H9 (cell line): Measurements from ENCODE around the gene APC. TPM values are rescaled to one million over a fixed set of nuclear protein-coding genes. Genes with fewer than 3 reads are reported as not detected.

Experiments
- DNase-seq: peaks from one replicate; pipeline ENCODE4 v3.0.0-alpha.2; 2017
- H2AFZ ChIP-seq: one replicate; pipeline ENCODE4 v1.6.1; 2013; ENCODE audit warnings: mild to moderate bottlenecking, low read length, control low read depth, moderate library complexity
- H2AK5ac ChIP-seq: 2 replicates; pipeline ENCODE4 v1.6.1; 2013; ENCODE audit warnings: low read length, control low read depth, mixed read lengths; ENCODE audit not compliant: insufficient read length
- H2BK120ac ChIP-seq: one replicate; pipeline ENCODE4 v1.6.1; 2013; ENCODE audit warnings: low read depth, mild to moderate bottlenecking, low read length, control low read depth, inconsistent platforms; ENCODE audit not compliant: poor library complexity, severe bottlenecking
- H2BK12ac ChIP-seq: 2 replicates; pipeline ENCODE4 v1.6.1; 2013; ENCODE audit warnings: low read length, control low read depth, mixed read lengths, low read depth; ENCODE audit not compliant: insufficient read length
- H2BK15ac ChIP-seq: 2 replicates; pipeline ENCODE4 v1.6.1; 2013; ENCODE audit warnings: low read depth, low read length, control low read depth
- H2BK20ac ChIP-seq: one replicate; pipeline ENCODE4 v1.6.1; 2013; ENCODE audit warnings: low read depth, mild to moderate bottlenecking, low read length, control low read depth, inconsistent platforms; ENCODE audit not compliant: poor library complexity, severe bottlenecking
- H2BK5ac ChIP-seq: 2 replicates; pipeline ENCODE4 v1.6.1; 2013; ENCODE audit warnings: low read length, control low read depth, mixed read lengths; ENCODE audit not compliant: insufficient read length
- H3K14ac ChIP-seq: 2 replicates; pipeline ENCODE4 v1.6.1; 2013; ENCODE audit warnings: low read length, control low read depth; ENCODE audit not compliant: insufficient read depth
- H3K18ac ChIP-seq: 2 replicates; pipeline ENCODE4 v1.6.1; 2013; ENCODE audit warnings: low read depth, mild to moderate bottlenecking, mixed read lengths, low read length, control low read depth; ENCODE audit not compliant: insufficient read length
- H3K23ac ChIP-seq: 2 replicates; pipeline ENCODE4 v1.6.1; 2013; ENCODE audit warnings: low read length, control low read depth, mixed read lengths, low read depth; ENCODE audit not compliant: insufficient read length
- H3K23me2 ChIP-seq: 2 replicates; pipeline ENCODE4 v1.6.1; 2013; ENCODE audit warnings: low read depth, mild to moderate bottlenecking, mixed read lengths, low read length, control low read depth; ENCODE audit not compliant: insufficient read length, poor library complexity, severe bottlenecking
- H3K27ac ChIP-seq: 2 replicates; pipeline ENCODE4 v1.5.1; 2013; ENCODE audit warnings: low read length, control low read depth, mixed read lengths, low read depth; ENCODE audit not compliant: insufficient read length
- H3K27me3 ChIP-seq: 2 replicates; pipeline ENCODE4 v1.6.1; 2013; ENCODE audit warnings: low read length, control low read depth, inconsistent platforms; ENCODE audit not compliant: insufficient read depth
- H3K4ac ChIP-seq: 2 replicates; pipeline ENCODE4 v1.6.1; 2013; ENCODE audit warnings: low read depth, mild to moderate bottlenecking, control low read depth, inconsistent platforms, low read length, moderate library complexity
- H3K4me1 ChIP-seq: 2 replicates; pipeline ENCODE4 v1.6.1; 2013; ENCODE audit warnings: low read length, control low read depth, inconsistent platforms; ENCODE audit not compliant: insufficient read depth
- H3K4me2 ChIP-seq: 2 replicates; pipeline ENCODE4 v1.6.1; 2013; ENCODE audit warnings: low read length, control low read depth, mixed read lengths; ENCODE audit not compliant: insufficient read length, insufficient read depth
- H3K56ac ChIP-seq: 2 replicates; pipeline ENCODE4 v1.6.1; 2013; ENCODE audit warnings: low read depth, mild to moderate bottlenecking, mixed read lengths, low read length, control low read depth; ENCODE audit not compliant: insufficient read length
- H3K79me1 ChIP-seq: 2 replicates; pipeline ENCODE4 v1.6.1; 2013; ENCODE audit warnings: low read depth, mild to moderate bottlenecking, moderate library complexity, low read length, control low read depth, inconsistent platforms; ENCODE audit not compliant: insufficient read depth, poor library complexity, severe bottlenecking
- H3K79me2 ChIP-seq: 2 replicates; pipeline ENCODE4 v1.6.1; 2013; ENCODE audit warnings: low read length, control low read depth, inconsistent platforms; ENCODE audit not compliant: insufficient read depth
- H3K9ac ChIP-seq: 2 replicates; pipeline ENCODE4 v1.6.1; 2013; ENCODE audit warnings: low read length, control low read depth, mixed read lengths; ENCODE audit not compliant: insufficient read length; ENCODE audit errors: extremely low read depth
- H3K9me3 ChIP-seq: one replicate; pipeline ENCODE4 v1.6.1; 2013; ENCODE audit warnings: low read depth, low read length, inconsistent platforms; ENCODE audit not compliant: control insufficient read depth
- H3T11ph ChIP-seq: one replicate; pipeline ENCODE4 v1.6.1; 2013; ENCODE audit warnings: mild to moderate bottlenecking, low read length, control low read depth, inconsistent platforms
- H4K20me1 ChIP-seq: one replicate; pipeline ENCODE4 v1.6.1; 2013; ENCODE audit not compliant: control insufficient read depth, insufficient read length, insufficient read depth
- H4K5ac ChIP-seq: 2 replicates; pipeline ENCODE4 v1.6.1; 2013; ENCODE audit warnings: low read depth, mild to moderate bottlenecking, mixed read lengths, low read length, control low read depth; ENCODE audit not compliant: insufficient read length
- H4K8ac ChIP-seq: replicated peaks from 2 replicates; pipeline ENCODE4 v1.6.1; 2013; ENCODE audit warnings: low read length, control low read depth, mixed read lengths, low read depth; ENCODE audit not compliant: insufficient read length
- H4K91ac ChIP-seq: 2 replicates; pipeline ENCODE4 v1.6.1; 2013; ENCODE audit warnings: low read depth, mild to moderate bottlenecking, moderate library complexity, mixed read lengths, low read length, control low read depth; ENCODE audit not compliant: insufficient read length
- H3K27ac Mint-ChIP-seq, 3 experiments: 2 replicates in 2 of 3; 3 replicates in 1 of 3; pipeline ENCODE4 v1.8.0; 2020 to 2021; ENCODE audit warnings: mixed read lengths in 3 of 3, mild to moderate bottlenecking in 1 of 3, moderate library complexity in 1 of 3
- H3K27me3 Mint-ChIP-seq: 2 replicates; pipeline ENCODE4 v1.8.0; 2021; ENCODE audit warnings: low read depth, mild to moderate bottlenecking, moderate library complexity, mixed read lengths
- H3K36me3 Mint-ChIP-seq, 3 experiments: 2 replicates in 2 of 3; 3 replicates in 1 of 3; pipeline ENCODE4 v1.8.0; 2020 to 2021; ENCODE audit warnings: low read depth in 3 of 3, mixed read lengths in 3 of 3; ENCODE audit not compliant: insufficient read depth in 1 of 3
- H3K4me1 Mint-ChIP-seq, 2 experiments: 2 replicates each; pipeline ENCODE4 v1.8.0; 2020; ENCODE audit warnings: mixed read lengths in 2 of 2
- H3K4me3 Mint-ChIP-seq, 2 experiments: 2 replicates in 1 of 2; 3 replicates in 1 of 2; pipeline ENCODE4 v1.8.0; 2020 to 2021; ENCODE audit warnings: mild to moderate bottlenecking in 2 of 2, mixed read lengths in 2 of 2, moderate library complexity in 1 of 2
- H3K9me3 Mint-ChIP-seq, 2 experiments: 2 replicates in 1 of 2; 3 replicates in 1 of 2; pipeline ENCODE4 v1.8.0; 2020; ENCODE audit warnings: mild to moderate bottlenecking in 2 of 2, mixed read lengths in 2 of 2, moderate library complexity in 1 of 2
- CTCF ChIP-seq: fragments of 200-600 bp; sonication (generic); conservative IDR thresholded peaks from 3 replicates; pipeline ENCODE4 v1.8.0; 2021; ENCODE audit warnings: antibody characterized with exemption, mild to moderate bottlenecking
- WGBS: extraction: QIAGEN DNeasy Blood & Tissue Kit; methylation state at CpG from one replicate; pipeline ENCODE4 v1.1.7; 2013; ENCODE audit warnings: missing lambda C conversion rate, low lambda C conversion rate, mixed read lengths; ENCODE audit not compliant: insufficient read length; ENCODE audit errors: extremely low coverage; 5-methylcytosine and 5-hydroxymethylcytosine counted together
- total RNA-seq: library from RNA; stranded (reverse); gene quantifications from 2 replicates; pipeline ENCODE4 v1.2.1, GENCODE V29; 2021

Gene APC
- total RNA-seq, 1 experiment from 2014 or later = 29.3 TPM

DNA sequence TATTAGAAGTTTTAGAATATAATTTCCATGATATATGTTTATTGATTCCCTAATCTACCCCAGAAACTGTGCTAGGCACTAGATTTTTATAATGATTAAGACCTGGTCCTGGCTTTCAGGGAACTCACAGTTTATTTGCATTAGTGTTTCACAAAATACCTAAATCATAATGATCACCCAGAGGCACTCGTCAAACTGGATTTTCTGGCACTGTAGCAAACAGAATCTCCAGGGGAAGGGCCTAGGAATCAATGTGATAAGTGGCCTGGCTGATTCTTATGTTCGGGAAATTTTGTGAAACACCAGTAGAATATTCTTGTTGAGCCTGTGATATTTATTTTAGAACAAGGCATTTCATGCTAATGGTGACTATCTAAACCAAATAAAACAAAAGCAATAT is 86.0 kb downstream of the APC start:
- WGBS = no CpG with 5 or more reads among the region's 2 CpGs
- peak overlapping the region in 1 of 3 experiments; percentile 57; a peak in 1 of 7 replicates for H3K27ac Mint-ChIP-seq
- H3K27me3 ChIP-seq = no peaks in the 10 kb centered on the region

More for the DNA sequence above, 86.0 kb downstream of the APC start:
- no peak overlapping the region for H3K56ac ChIP-seq
- H3K4me2 ChIP-seq = no peak overlapping the region
- H3K18ac ChIP-seq = no peak overlapping the region
- no peak overlapping the region for H3K4me3 Mint-ChIP-seq
- H4K8ac ChIP-seq = no peak overlapping the region
- no peaks in the 10 kb centered on the region for H4K20me1 ChIP-seq
- no peak overlapping the region for H3K27ac ChIP-seq
- H3K9ac ChIP-seq = no peak overlapping the region
- no peak overlapping the region for H2AFZ ChIP-seq
- no peak overlapping the region for H2BK12ac ChIP-seq
- H2BK120ac ChIP-seq = no peak overlapping the region
- TF ChIP-seq CTCF = no peak
- H3K14ac ChIP-seq = no peak overlapping the region
- peaks cover 27 to 42% (median 33%) of the 10 kb centered on the region in 3 experiments for H3K36me3 Mint-ChIP-seq
- no peak for DNase-seq
- no peak overlapping the region for H4K91ac ChIP-seq
- no peak overlapping the region for H3K23ac ChIP-seq
- no peaks in the 10 kb centered on the region for H3K23me2 ChIP-seq
- peaks cover 2% of the 10 kb centered on the region; the same call in 1 of the 2 replicates for H3K4me1 ChIP-seq
- no peak overlapping the region for H3K4ac ChIP-seq
- H2BK20ac ChIP-seq = no peak overlapping the region
- H3K9me3 Mint-ChIP-seq = no peaks in the 10 kb centered on the region
- H3K79me1 ChIP-seq = no peaks in the 10 kb centered on the region
- H2BK15ac ChIP-seq = no peak overlapping the region
- peaks cover 25 to 33% of the 10 kb centered on the region in 2 experiments for H3K4me1 Mint-ChIP-seq
- H3K27me3 Mint-ChIP-seq = no peaks in the 10 kb centered on the region
- no peaks in the 10 kb centered on the region for H3K79me2 ChIP-seq
- H4K5ac ChIP-seq = no peak overlapping the region
- H3T11ph ChIP-seq = no peak overlapping the region
- no peak overlapping the region for H2BK5ac ChIP-seq
- no peak overlapping the region for H2AK5ac ChIP-seq
- no peaks in the 10 kb centered on the region for H3K9me3 ChIP-seq
